ENCODE results near the gene EIF3A.
A peak's percentile ranks its signal among the peaks of the same experiment; 100 is the strongest.
"Not testable (repeated sequence)": the region's sequence is repeated elsewhere in the genome, so short reads cannot be mapped to it uniquely, and the experiment has no call there.

EIF3A gene

DNA sequence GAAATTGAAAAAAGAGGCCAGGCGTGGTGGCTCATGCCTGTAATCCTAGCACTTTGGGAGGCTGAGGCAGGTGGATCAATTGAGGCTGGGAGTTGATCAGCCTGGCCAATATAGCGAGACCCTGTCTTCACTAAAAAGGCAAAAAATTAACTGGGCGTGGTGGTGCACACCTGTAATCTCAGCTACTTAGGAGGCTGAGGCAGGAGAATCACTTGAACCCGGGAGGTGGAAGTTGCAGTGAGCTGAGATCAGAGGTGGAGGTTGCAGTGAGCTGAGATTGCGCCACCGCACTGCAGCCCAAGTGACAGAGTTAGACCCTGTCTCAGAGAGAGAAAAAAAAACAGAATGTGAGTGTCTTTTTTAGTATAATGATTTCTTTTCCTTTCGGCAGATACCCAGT is 25.3 kb upstream of the EIF3A start:
- H3K4me3 ChIP-seq (ENCODE audit: low read depth, low read length); CTCF ChIA-PET; DNase-seq (ENCODE audit: low read depth, low spot score); POLR2A ChIA-PET: not testable (repeated sequence)

DNA sequence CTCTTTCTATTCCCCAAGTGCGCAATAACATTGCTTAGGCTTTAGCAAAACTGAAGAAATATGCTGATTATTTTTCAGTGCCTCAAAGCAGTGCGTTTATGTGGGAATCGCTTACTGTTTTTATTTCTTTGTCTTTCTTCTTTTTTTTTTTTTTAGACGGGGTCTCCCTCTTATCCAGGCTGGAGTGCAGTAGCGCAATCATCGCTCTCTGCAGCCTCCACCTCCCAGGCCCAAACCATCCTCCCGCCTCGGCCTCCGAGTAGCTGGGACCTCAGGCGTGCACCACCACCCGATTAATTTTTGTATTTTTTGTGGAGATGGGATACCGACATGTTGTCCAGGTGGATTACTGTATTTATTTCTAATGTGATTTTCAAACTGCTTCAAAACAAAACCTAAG is 24.5 kb upstream of the EIF3A start:
- ChIA-PET CTCF (interaction anchor here (1.0 to 1.5 kb wide), 2 partner anchors 11 to 14 kb away, joined by 4 read pairs; no protein-coding TSS in a partner anchor), POLR2A (interaction anchor here (0.7 to 1.8 kb wide), 5 partner anchors 9 to 28 kb away, joined by 3 to 8 read pairs (median 4); no protein-coding TSS in a partner anchor)
- peak overlapping the region; percentile 83 for H3K4me3 ChIP-seq (ENCODE audit: low read depth, low read length)
- no peak for DNase-seq (ENCODE audit: low read depth, low spot score)
- TF ChIP-seq, protein P1, sequence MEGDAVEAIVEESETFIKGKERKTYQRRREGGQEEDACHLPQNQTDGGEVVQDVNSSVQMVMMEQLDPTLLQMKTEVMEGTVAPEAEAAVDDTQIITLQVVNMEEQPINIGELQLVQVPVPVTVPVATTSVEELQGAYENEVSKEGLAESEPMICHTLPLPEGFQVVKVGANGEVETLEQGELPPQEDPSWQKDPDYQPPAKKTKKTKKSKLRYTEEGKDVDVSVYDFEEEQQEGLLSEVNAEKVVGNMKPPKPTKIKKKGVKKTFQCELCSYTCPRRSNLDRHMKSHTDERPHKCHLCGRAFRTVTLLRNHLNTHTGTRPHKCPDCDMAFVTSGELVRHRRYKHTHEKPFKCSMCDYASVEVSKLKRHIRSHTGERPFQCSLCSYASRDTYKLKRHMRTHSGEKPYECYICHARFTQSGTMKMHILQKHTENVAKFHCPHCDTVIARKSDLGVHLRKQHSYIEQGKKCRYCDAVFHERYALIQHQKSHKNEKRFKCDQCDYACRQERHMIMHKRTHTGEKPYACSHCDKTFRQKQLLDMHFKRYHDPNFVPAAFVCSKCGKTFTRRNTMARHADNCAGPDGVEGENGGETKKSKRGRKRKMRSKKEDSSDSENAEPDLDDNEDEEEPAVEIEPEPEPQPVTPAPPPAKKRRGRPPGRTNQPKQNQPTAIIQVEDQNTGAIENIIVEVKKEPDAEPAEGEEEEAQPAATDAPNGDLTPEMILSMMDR (IDR thresholded peaks at IDR 0.05; ENCODE audit: insufficient read depth, low read length, missing control alignments): no peak

- peak overlapping the region; percentile 83 for H3K4me3 ChIP-seq (ENCODE audit: low read depth, low read length)
- TF ChIP-seq, protein P1 (IDR thresholded peaks at IDR 0.05; ENCODE audit: insufficient read depth, low read length, missing control alignments): no peak
- CTCF ChIA-PET: interaction anchor here (1.0 to 1.5 kb wide), 3 partner anchors 11 to 25 kb away, joined by 3 to 4 read pairs (median 4); no protein-coding TSS in a partner anchor
- POLR2A ChIA-PET: interaction anchor here (0.7 to 1.8 kb wide), 5 partner anchors 9 to 28 kb away, joined by 3 to 8 read pairs (median 4); no protein-coding TSS in a partner anchor
- DNase-seq (ENCODE audit: low read depth, low spot score): no peak
Measured at GRCh38 chr10:119104654-119105015, 24.0 kb upstream of the EIF3A start.

DNA sequence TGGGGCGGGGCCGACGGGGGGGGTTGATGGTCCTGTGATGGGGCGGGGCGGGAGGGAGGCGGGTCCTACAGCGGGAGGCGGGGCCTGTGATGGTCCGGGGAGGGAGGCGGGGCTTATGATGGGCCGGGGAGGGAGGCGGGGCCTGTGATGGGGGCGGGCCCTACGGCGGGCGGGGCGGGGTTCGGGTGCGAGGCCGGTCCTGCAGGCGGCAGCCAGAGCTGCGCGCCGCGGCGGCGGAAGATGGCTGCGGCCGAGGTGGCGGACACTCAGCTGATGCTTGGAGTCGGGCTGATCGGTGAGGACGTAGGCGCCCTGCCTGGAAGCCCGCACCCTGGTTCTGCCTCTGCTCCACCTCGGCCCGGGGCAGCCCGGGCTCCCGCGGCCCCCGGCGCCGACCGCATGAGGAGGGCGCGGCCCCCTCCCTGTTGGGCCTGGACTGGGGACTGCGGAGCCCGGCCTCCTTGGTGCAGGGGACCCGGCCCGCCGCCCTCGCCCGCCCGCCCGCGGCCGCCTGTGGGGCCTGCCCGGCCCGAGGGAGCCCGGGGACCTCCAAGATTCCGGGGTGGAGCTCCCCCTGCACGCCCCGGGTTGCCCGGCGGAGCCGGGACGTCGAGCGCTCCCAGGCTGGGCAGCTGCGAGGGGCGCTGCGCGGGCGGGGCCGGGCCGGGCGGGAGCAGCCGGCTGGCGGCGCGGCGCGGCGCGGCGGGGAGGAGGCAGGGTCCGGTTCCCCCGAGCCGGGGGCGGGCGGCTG is 23.5 kb upstream of the EIF3A start, which contains the start of gene DENND10:
TSS of gene DENND10 (plus strand) at position 211 of the 751 bp plus-strand sequence. CDS start at position 241, 30 bp downstream.
- no peak for DNase-seq (ENCODE audit: low read depth, low spot score)
- ChIA-PET POLR2A (interaction anchor here (0.7 to 1.8 kb wide), 6 partner anchors 8 to 29 kb away, joined by 3 to 8 read pairs (median 4); no protein-coding TSS in a partner anchor), CTCF (interaction anchor here (0.7 to 1.5 kb wide), 4 partner anchors 12 to 25 kb away, joined by 3 to 4 read pairs (median 4); no protein-coding TSS in a partner anchor)
- TF ChIP-seq, protein P1 (IDR thresholded peaks at IDR 0.05; ENCODE audit: insufficient read depth, low read length, missing control alignments): no peak
- H3K4me3 ChIP-seq (ENCODE audit: low read depth, low read length): peak within 1 kb of the TSS; percentile 83

DNA sequence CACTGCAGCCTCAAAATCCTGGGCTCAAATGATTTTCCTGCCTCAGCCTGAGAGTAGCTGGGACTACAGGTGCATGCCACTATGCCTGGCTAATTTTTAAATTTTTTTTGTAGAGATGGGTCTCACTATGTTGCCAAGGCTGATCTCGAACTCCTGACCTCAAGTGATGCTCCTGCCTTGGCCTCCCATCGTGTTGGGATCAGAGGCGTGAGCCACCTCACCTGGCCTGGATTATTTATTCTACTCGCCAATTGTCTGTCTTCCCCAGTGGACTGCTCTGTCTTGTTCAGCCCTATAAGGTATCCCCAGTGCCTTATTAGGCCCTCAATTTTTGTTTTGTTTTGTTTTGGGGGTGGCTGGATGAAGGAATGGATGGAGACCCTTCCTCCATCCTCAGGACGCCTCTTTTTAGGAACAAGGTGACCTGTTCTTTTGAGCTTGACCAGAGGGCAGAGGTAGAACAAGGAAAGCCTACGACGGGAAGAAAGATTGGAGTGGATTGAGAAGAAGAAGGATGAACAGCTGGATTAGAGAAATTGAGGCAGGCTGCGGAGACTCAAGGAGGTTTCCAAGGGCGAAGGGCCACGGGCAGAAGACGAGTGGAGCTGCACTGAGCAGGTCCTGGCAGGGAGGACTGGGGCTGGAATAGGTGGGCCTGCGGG is 22.8 kb upstream of the EIF3A start:
- DNase-seq (ENCODE audit: low read depth, low spot score): no peak
- H3K4me3 ChIP-seq (ENCODE audit: low read depth, low read length): peak overlapping the region; percentile 6; the same call in 1 of the 2 replicates
- TF ChIP-seq, protein P1 (IDR thresholded peaks at IDR 0.05; ENCODE audit: insufficient read depth, low read length, missing control alignments): no peak
- ChIA-PET CTCF (interaction anchor here (0.7 to 1.5 kb wide), 3 partner anchors 13 to 24 kb away, joined by 3 to 4 read pairs (median 3); no protein-coding TSS in a partner anchor), POLR2A (interaction anchor here (0.7 to 1.8 kb wide), 4 partner anchors 9 to 24 kb away, joined by 3 to 8 read pairs (median 4); no protein-coding TSS in a partner anchor)

- no peak for DNase-seq (ENCODE audit: low read depth, low spot score)
- H3K4me3 ChIP-seq (ENCODE audit: low read depth, low read length): no peak overlapping the region
- TF ChIP-seq, protein P1 (IDR thresholded peaks at IDR 0.05; ENCODE audit: insufficient read depth, low read length, missing control alignments): no peak
- ChIA-PET CTCF (interaction anchor here (0.7 kb wide), 1 partner anchor 533 kb away, joined by 3 read pairs; no protein-coding TSS in a partner anchor), POLR2A (no interaction called here)
Measured at GRCh38 chr10:119101366-119102098, 20.9 kb upstream of the EIF3A start.

All from AG04449 (cell line).